Measurements from ENCODE around the gene ARRB2.

DNA sequence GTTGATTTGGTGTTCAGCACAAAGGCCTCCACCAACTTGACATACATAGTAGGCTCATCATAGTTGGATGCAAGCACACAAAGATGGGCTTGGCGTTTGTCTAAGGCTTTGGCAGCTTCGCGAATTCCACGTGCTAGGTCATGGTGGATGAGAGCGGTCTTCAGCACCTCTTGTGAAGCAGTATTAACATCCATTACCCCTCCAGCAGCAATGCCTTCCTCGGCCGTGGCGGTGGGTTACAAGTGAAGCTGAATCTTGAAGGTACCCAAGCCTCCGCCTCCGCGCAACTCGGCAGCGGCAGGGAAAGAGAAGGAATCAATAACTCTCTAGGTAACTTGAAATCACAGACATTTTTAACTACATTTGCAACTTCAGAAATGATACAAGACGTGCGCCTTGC is 5.4 kb upstream of the ARRB2 start:
- TF ChIP-seq, protein P1, sequence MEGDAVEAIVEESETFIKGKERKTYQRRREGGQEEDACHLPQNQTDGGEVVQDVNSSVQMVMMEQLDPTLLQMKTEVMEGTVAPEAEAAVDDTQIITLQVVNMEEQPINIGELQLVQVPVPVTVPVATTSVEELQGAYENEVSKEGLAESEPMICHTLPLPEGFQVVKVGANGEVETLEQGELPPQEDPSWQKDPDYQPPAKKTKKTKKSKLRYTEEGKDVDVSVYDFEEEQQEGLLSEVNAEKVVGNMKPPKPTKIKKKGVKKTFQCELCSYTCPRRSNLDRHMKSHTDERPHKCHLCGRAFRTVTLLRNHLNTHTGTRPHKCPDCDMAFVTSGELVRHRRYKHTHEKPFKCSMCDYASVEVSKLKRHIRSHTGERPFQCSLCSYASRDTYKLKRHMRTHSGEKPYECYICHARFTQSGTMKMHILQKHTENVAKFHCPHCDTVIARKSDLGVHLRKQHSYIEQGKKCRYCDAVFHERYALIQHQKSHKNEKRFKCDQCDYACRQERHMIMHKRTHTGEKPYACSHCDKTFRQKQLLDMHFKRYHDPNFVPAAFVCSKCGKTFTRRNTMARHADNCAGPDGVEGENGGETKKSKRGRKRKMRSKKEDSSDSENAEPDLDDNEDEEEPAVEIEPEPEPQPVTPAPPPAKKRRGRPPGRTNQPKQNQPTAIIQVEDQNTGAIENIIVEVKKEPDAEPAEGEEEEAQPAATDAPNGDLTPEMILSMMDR (IDR thresholded peaks at IDR 0.05 in 4 of 5, conservative IDR thresholded peaks at IDR 0.05 in 1 of 5) = no peak
- no peak for TF ChIP-seq POLR2A (IDR thresholded peaks at IDR 0.05)
